CD4-positive, alpha-beta T cell (primary cell): ENCODE measurements around the gene HEPACAM2. TPM values are rescaled to one million over a fixed set of nuclear protein-coding genes. Genes with fewer than 3 reads are reported as not detected.

Source experiments
- ATAC-seq: fragments of 200-7000 bp; cut with Tn5 transposase; one replicate; pipeline ENCODE4 v1.10.0; 2022; ENCODE audit warnings: mild to moderate bottlenecking; ENCODE audit not compliant: poor library complexity
- CTCF ChIA-PET: fragments of 350-600 bp; sonication (Branson Sonifier 250); formaldehyde crosslinking; loops from one replicate; lab custom pipeline; 2021; ENCODE audit warnings: antibody characterized with exemption, inconsistent platforms; lab: Charles Lee
- POLR2A ChIA-PET: fragments of 350-600 bp; sonication (Branson Sonifier 250); formaldehyde crosslinking; loops from one replicate; lab custom pipeline; 2021; ENCODE audit warnings: antibody characterized with exemption, inconsistent platforms; lab: Charles Lee
- DNase-seq, 14 experiments: peaks; one replicate each; pipeline ENCODE4 v3.0.0-alpha.2; 2013 to 2020; ENCODE audit warnings: mixed read lengths in 2 of 14
- H3K27ac ChIP-seq, 2 donors: one replicate each; pipeline versions ENCODE4 v1.5.1 to v1.7.0; 2013; ENCODE audit warnings: low read length in 2 of 2, low read depth in 1 of 2, mild to moderate bottlenecking in 1 of 2
- H3K27me3 ChIP-seq, 2 experiments: 1 replicate in 1 of 2; 2 replicates in 1 of 2; pipeline versions ENCODE4 v1.6.1 to v1.7.0; 2013; ENCODE audit warnings: low read length in 2 of 2, control low read depth in 1 of 2, mild to moderate bottlenecking in 1 of 2, moderate library complexity in 1 of 2; ENCODE audit not compliant: insufficient read depth in 2 of 2, control insufficient read depth in 1 of 2
- H3K36me3 ChIP-seq: one replicate; pipeline ENCODE4 v1.6.1; 2013; ENCODE audit warnings: low read length, control low read depth; ENCODE audit not compliant: insufficient read depth
- H3K4me1 ChIP-seq: one replicate; pipeline ENCODE4 v1.6.1; 2013; ENCODE audit warnings: low read length, control low read depth; ENCODE audit not compliant: insufficient read depth
- H3K4me3 ChIP-seq: one replicate; pipeline ENCODE4 v1.5.1; 2013; ENCODE audit warnings: mild to moderate bottlenecking, low read length, moderate library complexity
- H3K9me3 ChIP-seq, 2 experiments: 1 replicate in 1 of 2; 2 replicates in 1 of 2; pipeline versions ENCODE4 v1.6.1 to v1.7.0; 2013; ENCODE audit warnings: low read length in 2 of 2, mild to moderate bottlenecking in 2 of 2, control low read depth in 1 of 2, moderate library complexity in 1 of 2; ENCODE audit not compliant: control insufficient read depth in 1 of 2, insufficient read depth in 1 of 2
- H3K27ac Mint-ChIP-seq: one replicate; pipeline ENCODE4 v1.8.0; 2020; ENCODE audit warnings: mixed read lengths
- H3K27me3 Mint-ChIP-seq: one replicate; pipeline ENCODE4 v1.8.0; 2021; ENCODE audit warnings: mixed read lengths
- H3K36me3 Mint-ChIP-seq: one replicate; pipeline ENCODE4 v1.8.0; 2021; ENCODE audit warnings: low read depth, mixed read lengths
- H3K4me1 Mint-ChIP-seq: one replicate; pipeline ENCODE4 v1.8.0; 2021; ENCODE audit warnings: low read depth, mixed read lengths
- H3K4me3 Mint-ChIP-seq: one replicate; pipeline ENCODE4 v1.8.0; 2020; ENCODE audit warnings: mild to moderate bottlenecking, mixed read lengths
- H3K9me3 Mint-ChIP-seq: one replicate; pipeline ENCODE4 v1.8.0; 2020; ENCODE audit warnings: mixed read lengths
- intact Hi-C, 2 experiments: fragments of 100-400 bp; cut with DNase I in 1 of 2; cut with micrococcal nuclease in 1 of 2; formaldehyde crosslinking; loops; one replicate each; pipeline versions ENCODE4 v1.15.1 to v1.9.0; 2023 to 2025; cut with DNase I, micrococcal nuclease
- total RNA-seq, 174 experiments: library from RNA in 2 of 174; stranded (reverse) in 2 of 174; gene quantifications; one replicate each; pipeline ENCODE4 v1.2.3 and lab custom pipeline; 2021 to 2026
- TF ChIP-seq, protein P1 (sequence below): fragments of 200-600 bp; IDR thresholded peaks from one replicate; pipeline ENCODE4 v1.8.0; 2022; ENCODE audit warnings: antibody characterized with exemption, mild to moderate bottlenecking

Gene HEPACAM2
- total RNA-seq, 2 experiments from 2014 or later, result not detected

GRCh38 chr7:93147363-93147762 lies 78.9 kb downstream of the HEPACAM2 start:
- peak overlapping the region; percentile 90 for H3K27ac Mint-ChIP-seq
- H3K4me3 ChIP-seq, result peak overlapping the region; percentile 68
- intact Hi-C loops, result loop anchor here in 1 of 2 experiments (2.0 kb wide), 1 partner anchor 25 kb away; no protein-coding TSS in a partner anchor
- ATAC-seq, result peak; percentile 93
- ChIA-PET POLR2A (interaction anchor here (0.6 to 2.4 kb wide), 3 partner anchors 11 to 29 kb away, joined by 3 to 25 read pairs (median 3); partner anchors contain the start of gene SAMD9), CTCF (no interaction called here)
- H3K4me3 Mint-ChIP-seq, result peak overlapping the region; percentile 86
- H3K4me1 ChIP-seq, result peaks cover 15% of the 10 kb centered on the region
- H3K9me3 ChIP-seq, result no peaks in the 10 kb centered on the region
- peak; percentile 0 to 73 (median 26) for DNase-seq
- no peaks in the 10 kb centered on the region for H3K27me3 ChIP-seq
- no peaks in the 10 kb centered on the region for H3K27me3 Mint-ChIP-seq
- H3K36me3 Mint-ChIP-seq, result peaks cover 14% of the 10 kb centered on the region
- peaks cover 37% of the 10 kb centered on the region for H3K36me3 ChIP-seq
- peak overlapping the region in 1 of 2 donors; percentile 56 for H3K27ac ChIP-seq
- peaks cover 43% of the 10 kb centered on the region for H3K4me1 Mint-ChIP-seq
- TF ChIP-seq, protein P1, sequence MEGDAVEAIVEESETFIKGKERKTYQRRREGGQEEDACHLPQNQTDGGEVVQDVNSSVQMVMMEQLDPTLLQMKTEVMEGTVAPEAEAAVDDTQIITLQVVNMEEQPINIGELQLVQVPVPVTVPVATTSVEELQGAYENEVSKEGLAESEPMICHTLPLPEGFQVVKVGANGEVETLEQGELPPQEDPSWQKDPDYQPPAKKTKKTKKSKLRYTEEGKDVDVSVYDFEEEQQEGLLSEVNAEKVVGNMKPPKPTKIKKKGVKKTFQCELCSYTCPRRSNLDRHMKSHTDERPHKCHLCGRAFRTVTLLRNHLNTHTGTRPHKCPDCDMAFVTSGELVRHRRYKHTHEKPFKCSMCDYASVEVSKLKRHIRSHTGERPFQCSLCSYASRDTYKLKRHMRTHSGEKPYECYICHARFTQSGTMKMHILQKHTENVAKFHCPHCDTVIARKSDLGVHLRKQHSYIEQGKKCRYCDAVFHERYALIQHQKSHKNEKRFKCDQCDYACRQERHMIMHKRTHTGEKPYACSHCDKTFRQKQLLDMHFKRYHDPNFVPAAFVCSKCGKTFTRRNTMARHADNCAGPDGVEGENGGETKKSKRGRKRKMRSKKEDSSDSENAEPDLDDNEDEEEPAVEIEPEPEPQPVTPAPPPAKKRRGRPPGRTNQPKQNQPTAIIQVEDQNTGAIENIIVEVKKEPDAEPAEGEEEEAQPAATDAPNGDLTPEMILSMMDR, result no peak
- no peaks in the 10 kb centered on the region for H3K9me3 Mint-ChIP-seq

- Histone ChIP-seq H3K27me3 (no peaks in the 10 kb centered on the region), H3K36me3 (peaks cover 44% of the 10 kb centered on the region), H3K9me3 (no peaks in the 10 kb centered on the region), H3K27ac (no peak overlapping the region), H3K4me1 (peaks cover 15% of the 10 kb centered on the region), H3K4me3 (peak overlapping the region; percentile 68)
- no peaks in the 10 kb centered on the region for H3K27me3 Mint-ChIP-seq
- ChIA-PET CTCF (no interaction called here), POLR2A (interaction anchor here (0.6 to 2.4 kb wide), 4 partner anchors 10 to 960 kb away, joined by 3 to 25 read pairs (median 3); partner anchors contain the start of gene SAMD9)
- intact Hi-C loops, result loop anchor here in 1 of 2 experiments (2.0 kb wide), 1 partner anchor 24 kb away; no protein-coding TSS in a partner anchor
- H3K4me3 Mint-ChIP-seq, result peak overlapping the region; percentile 86
- H3K27ac Mint-ChIP-seq, result peak overlapping the region; percentile 90
- H3K9me3 Mint-ChIP-seq, result no peaks in the 10 kb centered on the region
- H3K4me1 Mint-ChIP-seq, result peaks cover 43% of the 10 kb centered on the region
- ATAC-seq (no peak), DNase-seq (peak in 2 of 14 experiments; percentile 13 to 17)
- TF ChIP-seq, protein P1, result no peak
- peaks cover 14% of the 10 kb centered on the region for H3K36me3 Mint-ChIP-seq
Measured at GRCh38 chr7:93146472-93147141, 79.7 kb downstream of the HEPACAM2 start.

DNA sequence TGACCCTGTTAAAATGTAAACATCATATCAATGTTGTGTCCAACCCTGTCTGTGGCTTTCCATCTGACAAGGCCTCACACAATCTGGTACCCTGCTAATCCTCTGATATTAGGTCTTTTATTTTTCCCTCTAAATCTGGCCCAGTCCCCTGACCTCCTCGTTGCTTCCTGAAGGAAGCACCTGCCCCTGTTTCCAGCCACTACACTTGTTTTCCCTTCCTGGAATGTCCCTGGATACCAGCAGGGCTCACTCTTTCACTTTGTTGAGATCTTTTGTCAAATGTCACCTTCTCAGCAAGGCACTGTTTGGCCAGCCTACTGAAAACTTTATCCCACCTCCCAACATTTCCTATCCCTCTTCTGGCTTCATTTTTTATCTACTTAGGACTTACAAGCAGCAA lies 80.2 kb downstream of the HEPACAM2 start:
- no peak for ATAC-seq

More for the DNA sequence above, 80.2 kb downstream of the HEPACAM2 start:
- DNase-seq, result no peak
- CTCF ChIA-PET, result no interaction called here
- Histone ChIP-seq H3K27ac (no peak overlapping the region), H3K36me3 (peaks cover 50% of the 10 kb centered on the region), H3K4me1 (peaks cover 15% of the 10 kb centered on the region), H3K27me3 (no peaks in the 10 kb centered on the region), H3K4me3 (no peak overlapping the region), H3K9me3 (no peaks in the 10 kb centered on the region)
- H3K9me3 Mint-ChIP-seq, result no peaks in the 10 kb centered on the region
- no peaks in the 10 kb centered on the region for H3K27me3 Mint-ChIP-seq
- POLR2A ChIA-PET, result interaction anchor here (0.6 to 2.4 kb wide), 2 partner anchors 28 to 961 kb away, joined by 3 to 25 read pairs; partner anchors contain the start of gene SAMD9
- H3K36me3 Mint-ChIP-seq, result peaks cover 14% of the 10 kb centered on the region
- intact Hi-C loops, result loop anchor here in 1 of 2 experiments (2.0 kb wide), 1 partner anchor 23 kb away; no protein-coding TSS in a partner anchor
- TF ChIP-seq, protein P1, result no peak
- peak overlapping the region; percentile 90 for H3K27ac Mint-ChIP-seq
- H3K4me3 Mint-ChIP-seq, result peak overlapping the region; percentile 21
- H3K4me1 Mint-ChIP-seq, result peaks cover 43% of the 10 kb centered on the region
